Endothelial cell of umbilical vein (primary cell): ENCODE results near the gene AMD1. TPM values are rescaled to one million over a fixed set of nuclear protein-coding genes. Genes with fewer than 3 reads are reported as not detected.

Experiments
- BruUV-seq: library from RNA; stranded (reverse); fragments of 400-500 nt; replicated peaks from 2 replicates; lab custom pipeline; 2021; lab: Mats Ljungman, UMichigan
- CTCF ChIA-PET: fragments of 300-600, 350-600 bp; sonication (Branson Sonifier 250); formaldehyde crosslinking; loops from one replicate; lab custom pipeline; 2021; ENCODE audit warnings: antibody characterized with exemption, inconsistent platforms; lab: Charles Lee
- POLR2A ChIA-PET: fragments of 300-600, 350-600 bp; sonication (Branson Sonifier 250); formaldehyde crosslinking; loops from one replicate; lab custom pipeline; 2021; ENCODE audit warnings: antibody characterized with exemption, inconsistent platforms; lab: Charles Lee
- DNase-seq: peaks from one replicate; pipeline ENCODE4 v3.0.0-alpha.2; 2011; ENCODE audit warnings: low read depth, low spot score
- FAIRE-seq: peaks from 2 replicates; lab custom pipeline; 2011; peaks lifted over from hg19 to GRCh38; lab: Jason Lieb, UNC
- H2AFZ ChIP-seq: 2 replicates; pipeline ENCODE4 v1.6.0; 2012; ENCODE audit warnings: low read depth, low read length, control low read depth, inconsistent platforms
- H3K27ac ChIP-seq: 2 replicates; pipeline ENCODE4 v1.5.1; 2011; ENCODE audit warnings: low read depth, mild to moderate bottlenecking, control low read depth, low read length, moderate library complexity; ENCODE audit not compliant: insufficient read depth
- H3K27me3 ChIP-seq, 2 experiments: 2 replicates each; pipeline versions ENCODE4 v1.6.0 to v1.6.1; 2011; ENCODE audit warnings: low read length in 2 of 2, mixed read lengths in 1 of 2; ENCODE audit not compliant: control insufficient read depth in 2 of 2, insufficient read depth in 2 of 2
- H3K36me3 ChIP-seq, 2 experiments: 2 replicates in 1 of 2; 3 replicates in 1 of 2; pipeline ENCODE4 v1.5.1; 2011; ENCODE audit warnings: low read length in 2 of 2, mild to moderate bottlenecking in 1 of 2, moderate library complexity in 1 of 2; ENCODE audit not compliant: control insufficient read depth in 2 of 2, insufficient read depth in 2 of 2; ENCODE audit errors: extremely low read depth in 1 of 2
- H3K4me1 ChIP-seq: 3 replicates; pipeline ENCODE4 v1.5.1; 2011; ENCODE audit warnings: mild to moderate bottlenecking, low read length; ENCODE audit not compliant: control insufficient read depth, insufficient read depth; ENCODE audit errors: extremely low read depth
- H3K4me2 ChIP-seq: 2 replicates; pipeline ENCODE4 v1.6.1; 2011; ENCODE audit warnings: low read length, control low read depth, mixed read lengths; ENCODE audit not compliant: insufficient read depth
- H3K4me3 ChIP-seq, 3 experiments: fragments of 200-600 bp in 1 of 3; sonication (generic), shearing (Covaris generic) in 1 of 3; replicated peaks in 1 of 3; 2 replicates each; pipeline ENCODE4 v1.5.1; 2011 to 2016; ENCODE audit warnings: control low read depth in 3 of 3, low read length in 3 of 3, mild to moderate bottlenecking in 2 of 3, inconsistent platforms in 1 of 3, low read depth in 1 of 3, moderate library complexity in 1 of 3; ENCODE audit not compliant: insufficient read depth in 1 of 3
- H3K79me2 ChIP-seq: 2 replicates; pipeline ENCODE4 v1.6.0; 2012; ENCODE audit warnings: low read length, inconsistent platforms; ENCODE audit not compliant: control insufficient read depth, insufficient read depth
- H3K9ac ChIP-seq: replicated peaks from 2 replicates; pipeline ENCODE3; 2011; ENCODE audit warnings: low read length, control low read depth; ENCODE audit not compliant: insufficient read depth; ENCODE audit errors: extremely low read depth
- H3K9me1 ChIP-seq: replicated peaks from 3 replicates; pipeline ENCODE4 v1.6.0; 2011; ENCODE audit warnings: mild to moderate bottlenecking, low read length; ENCODE audit not compliant: control insufficient read depth, insufficient read depth; ENCODE audit errors: extremely low read depth
- H3K9me3 ChIP-seq: replicated peaks from 2 replicates; pipeline ENCODE4 v1.5.1; 2012; ENCODE audit warnings: low read length, inconsistent platforms; ENCODE audit not compliant: control insufficient read depth, insufficient read depth
- H4K20me1 ChIP-seq: replicated peaks from 2 replicates; pipeline ENCODE3; 2011; ENCODE audit warnings: mild to moderate bottlenecking, low read length; ENCODE audit not compliant: control insufficient read depth, insufficient read depth; ENCODE audit errors: extremely low read depth
- EZH2 ChIP-seq: IDR thresholded peaks from 2 replicates; pipeline ENCODE4 v1.6.1; 2012; ENCODE audit warnings: borderline replicate concordance, low read depth, mild to moderate bottlenecking, moderate library complexity, low read length, inconsistent platforms; ENCODE audit not compliant: severe bottlenecking
- FOS ChIP-seq: IDR thresholded peaks from 2 replicates; pipeline ENCODE4 v1.6.1; 2011; ENCODE audit warnings: mild to moderate bottlenecking, low read length, moderate library complexity, borderline replicate concordance; ENCODE audit not compliant: insufficient read depth
- GATA2 ChIP-seq: IDR thresholded peaks from 2 replicates; pipeline ENCODE4 v1.7.0; 2011; ENCODE audit warnings: low read depth, mild to moderate bottlenecking, moderate library complexity, mixed read lengths, low read length; ENCODE audit not compliant: insufficient read length, insufficient read depth
- JUN ChIP-seq: IDR thresholded peaks from 2 replicates; pipeline ENCODE4 v1.6.1; 2011; ENCODE audit warnings: borderline replicate concordance, low read depth; ENCODE audit not compliant: insufficient read length, insufficient read depth
- MYC ChIP-seq: IDR thresholded peaks from one replicate; pipeline ENCODE4 v1.6.1; 2011; ENCODE audit warnings: mild to moderate bottlenecking, low read depth, low read length
- POLR2A ChIP-seq: IDR thresholded peaks from 2 replicates; pipeline ENCODE4 v1.6.1; 2012; ENCODE audit warnings: low read depth, mild to moderate bottlenecking, control low read depth, low read length
- POLR2AphosphoS5 ChIP-seq: IDR thresholded peaks from 2 replicates; pipeline ENCODE4 v1.6.1; 2012; ENCODE audit warnings: low read depth, mild to moderate bottlenecking, control low read depth, low read length, moderate library complexity; ENCODE audit not compliant: insufficient read depth
- dilution Hi-C: fragments of 300-500 bp; cut with MboI; formaldehyde crosslinking; loops from one replicate; pipeline ENCODE4 v1.15.0; 2019; ENCODE audit warnings: low sequenced_read_pairs; ENCODE audit not compliant: extremely low pct_ligation_motif_present
- intact Hi-C: fragments of 100-400 bp; cut with micrococcal nuclease; formaldehyde crosslinking; loops from one replicate; pipeline ENCODE4 v1.10.0; 2022
- polyA plus RNA-seq, 4 experiments: library from polyadenylated mRNA; depleted of rRNA in 3 of 4; stranded (reverse) in 3 of 4; unstranded in 1 of 4; fragments of >200 nt; gene quantifications; 2 replicates each; pipeline versions ENCODE4 v1.2.1 to v1.2.3, GENCODE V29; 2011 to 2012; ENCODE audit warnings: missing spikeins in 1 of 4
- total RNA-seq: library from RNA; stranded (reverse); gene quantifications from 2 replicates; pipeline ENCODE4 v1.2.3, GENCODE V29; 2021
- TF ChIP-seq, protein P1 (sequence below): IDR thresholded peaks from 2 replicates; pipeline ENCODE4 v1.6.1; 2011; ENCODE audit not compliant: insufficient read depth, insufficient read length
- TF ChIP-seq, protein P2 (sequence below), 2 donors: IDR thresholded peaks; 1 replicate in 1 of 2; 2 replicates in 1 of 2; pipeline ENCODE4 v1.5.1; 2011; ENCODE audit warnings: low read length in 2 of 2, mild to moderate bottlenecking in 2 of 2, moderate library complexity in 2 of 2, control low read depth in 1 of 2, inconsistent platforms in 1 of 2, low read depth in 1 of 2; ENCODE audit not compliant: insufficient read depth in 1 of 2; ENCODE audit errors: extremely low read depth in 1 of 2

The AMD1 gene
- total and polyA plus RNA-seq, 2 donors (not counting 3 experiments of a cell fraction or from before 2014, with no cell fraction given): 13.1 to 48.2 TPM

DNA sequence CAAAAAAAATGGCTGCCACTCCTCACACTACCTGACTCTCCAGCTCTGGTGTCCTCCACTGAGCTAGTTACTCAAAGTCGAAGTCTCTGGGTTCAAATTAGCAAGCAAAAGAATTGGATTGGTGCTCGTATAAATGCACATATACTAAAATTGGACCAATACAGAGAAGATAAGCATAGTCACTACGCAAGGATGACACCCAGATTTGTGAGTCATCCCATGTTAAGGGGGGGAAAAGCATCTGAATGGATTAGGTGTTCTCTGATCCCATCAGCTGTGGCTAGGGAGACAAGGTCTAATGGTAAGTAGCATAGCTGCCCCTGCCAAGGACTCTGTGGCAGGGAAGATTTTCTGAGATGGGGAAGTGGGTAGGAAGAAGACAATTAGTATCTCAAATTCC is 18.3 kb upstream of the AMD1 start:
- H3K4me2 ChIP-seq: no peak overlapping the region

More for the DNA sequence above, 18.3 kb upstream of the AMD1 start:
- Histone ChIP-seq H3K27ac (no peak overlapping the region), H2AFZ (no peak overlapping the region), H4K20me1 (no peaks in the 10 kb centered on the region), H3K4me3 (no peak overlapping the region), H3K9me1 (no peaks in the 10 kb centered on the region), H3K36me3 (no peaks in the 10 kb centered on the region), H3K9ac (no peak overlapping the region), H3K79me2 (no peaks in the 10 kb centered on the region), H3K9me3 (no peaks in the 10 kb centered on the region), H3K4me1 (no peaks in the 10 kb centered on the region), H3K27me3 (peaks cover 0 to 3% of the 10 kb centered on the region in 2 experiments)
- no TSS peak for BruUV-seq
- intact Hi-C loops (no loop called here), dilution Hi-C loops (no loop called here)
- no peak for FAIRE-seq
- CTCF ChIA-PET: no interaction called here
- POLR2A ChIA-PET: no interaction called here
- no peak for DNase-seq
- TF ChIP-seq, protein P1, sequence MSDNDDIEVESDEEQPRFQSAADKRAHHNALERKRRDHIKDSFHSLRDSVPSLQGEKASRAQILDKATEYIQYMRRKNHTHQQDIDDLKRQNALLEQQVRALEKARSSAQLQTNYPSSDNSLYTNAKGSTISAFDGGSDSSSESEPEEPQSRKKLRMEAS: no peak
- TF ChIP-seq GATA2 (no peak), MYC (no peak), JUN (no peak), POLR2A (no peak), EZH2 (no peak), FOS (no peak), POLR2AphosphoS5 (no peak)
- TF ChIP-seq, protein P2, sequence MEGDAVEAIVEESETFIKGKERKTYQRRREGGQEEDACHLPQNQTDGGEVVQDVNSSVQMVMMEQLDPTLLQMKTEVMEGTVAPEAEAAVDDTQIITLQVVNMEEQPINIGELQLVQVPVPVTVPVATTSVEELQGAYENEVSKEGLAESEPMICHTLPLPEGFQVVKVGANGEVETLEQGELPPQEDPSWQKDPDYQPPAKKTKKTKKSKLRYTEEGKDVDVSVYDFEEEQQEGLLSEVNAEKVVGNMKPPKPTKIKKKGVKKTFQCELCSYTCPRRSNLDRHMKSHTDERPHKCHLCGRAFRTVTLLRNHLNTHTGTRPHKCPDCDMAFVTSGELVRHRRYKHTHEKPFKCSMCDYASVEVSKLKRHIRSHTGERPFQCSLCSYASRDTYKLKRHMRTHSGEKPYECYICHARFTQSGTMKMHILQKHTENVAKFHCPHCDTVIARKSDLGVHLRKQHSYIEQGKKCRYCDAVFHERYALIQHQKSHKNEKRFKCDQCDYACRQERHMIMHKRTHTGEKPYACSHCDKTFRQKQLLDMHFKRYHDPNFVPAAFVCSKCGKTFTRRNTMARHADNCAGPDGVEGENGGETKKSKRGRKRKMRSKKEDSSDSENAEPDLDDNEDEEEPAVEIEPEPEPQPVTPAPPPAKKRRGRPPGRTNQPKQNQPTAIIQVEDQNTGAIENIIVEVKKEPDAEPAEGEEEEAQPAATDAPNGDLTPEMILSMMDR (IDR thresholded peaks at IDR 0.05; ENCODE audit: extremely low read depth in 1 of 2, insufficient read depth in 1 of 2, low read depth in 1 of 2, low read length in 2 of 2): no peak
